Breast epithelium (tissue), 4 donors: ENCODE results near the gene CGB3. TPM values are rescaled to one million over a fixed set of nuclear protein-coding genes. Genes with fewer than 3 reads are reported as not detected.
"Not testable (repeated sequence)": the region's sequence is repeated elsewhere in the genome, so short reads cannot be mapped to it uniquely, and the experiment has no call there.

ENCODE experiments used
- DNase-seq, 2 donors: peaks; one replicate each; pipeline ENCODE4 v3.0.0-alpha.2; 2019; ENCODE audit warnings: low spot score in 2 of 2
- H3K27ac ChIP-seq, 2 donors: fragments of 200-600 bp; sonication (generic) in 1 of 2; one replicate each; pipeline ENCODE4 v1.5.1; 2016 to 2019; ENCODE audit warnings: mild to moderate bottlenecking in 1 of 2
- H3K27me3 ChIP-seq, 2 donors: fragments of 200-600 bp; sonication (generic) in 1 of 2; one replicate each; pipeline versions ENCODE4 v1.5.1 to v1.6.0; 2017 to 2019; ENCODE audit warnings: control low read depth in 1 of 2, mild to moderate bottlenecking in 1 of 2
- H3K36me3 ChIP-seq: fragments of 200-600 bp; one replicate; pipeline ENCODE4 v1.5.1; 2019
- H3K4me1 ChIP-seq, 2 donors: fragments of 200-600 bp; sonication (generic); one replicate each; pipeline ENCODE4 v1.5.1; 2016 to 2019; ENCODE audit warnings: control low read depth in 1 of 2
- H3K4me3 ChIP-seq, 3 donors: fragments of 200-600 bp; sonication (generic); 1 replicate in 2 of 3; 2 replicates in 1 of 3; pipeline ENCODE4 v1.5.1; 2016 to 2019; ENCODE audit warnings: mild to moderate bottlenecking in 3 of 3, moderate library complexity in 2 of 3
- H3K9me3 ChIP-seq, 2 donors: fragments of 200-600 bp; sonication (generic) in 1 of 2; one replicate each; pipeline ENCODE4 v1.5.1; 2016 to 2019; ENCODE audit warnings: control low read depth in 1 of 2
- CTCF ChIP-seq, 3 donors: fragments of 450-650 bp; IDR thresholded peaks; one replicate each; pipeline ENCODE4 v1.5.1; 2016 to 2017; ENCODE audit warnings: antibody characterized with exemption in 3 of 3, mild to moderate bottlenecking in 3 of 3, moderate library complexity in 3 of 3
- POLR2A ChIP-seq: fragments of 450-650 bp; IDR thresholded peaks from one replicate; pipeline ENCODE4 v1.6.1; 2016; ENCODE audit warnings: antibody characterized with exemption, mild to moderate bottlenecking, moderate library complexity
- POLR2AphosphoS5 ChIP-seq, 3 donors: sonication (generic); formaldehyde crosslinking; IDR thresholded peaks; one replicate each; pipeline ENCODE4 v1.6.1; 2017; ENCODE audit warnings: antibody characterized with exemption in 3 of 3
- intact Hi-C: fragments of 100-400 bp; cut with DNase I; formaldehyde crosslinking; loops from one replicate; pipeline ENCODE4 v1.15.1; 2023; ENCODE audit warnings: low total_unique reads
- total RNA-seq, 3 donors: library from RNA; depleted of rRNA; stranded (reverse); fragments of >200 nt; gene quantifications; one replicate each; pipeline ENCODE4 v1.1.0, GENCODE V29; 2016

CGB3 gene
- total RNA-seq, result not detected

DNA sequence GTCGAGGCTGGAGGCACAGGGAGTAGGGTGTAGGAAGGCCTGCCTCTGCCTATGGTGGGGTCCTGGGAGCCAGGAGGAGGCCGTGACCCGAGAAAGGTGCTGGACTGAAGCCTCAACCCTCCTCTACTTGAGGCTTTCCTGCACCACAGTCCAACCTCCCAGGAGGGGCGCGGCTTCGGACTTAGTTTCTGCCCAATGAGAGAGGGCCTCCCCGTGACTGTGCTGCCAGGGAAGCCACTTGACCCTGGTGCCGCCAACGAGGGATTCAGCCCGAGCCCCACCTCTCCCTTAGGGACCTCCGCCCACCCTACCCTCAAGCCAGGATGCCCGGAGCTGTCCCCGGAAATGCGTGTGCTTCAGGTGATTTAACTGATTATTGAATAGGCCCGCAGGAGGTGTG lies at the start of gene CGB3:
TSS of gene CGB3 (minus strand) at position 101 of the 400 bp plus-strand sequence. CDS start 362 bp downstream, outside the sequence.
- H3K4me3 ChIP-seq, H3K4me1 ChIP-seq, H3K27me3 ChIP-seq, DNase-seq, H3K9me3 ChIP-seq, H3K27ac ChIP-seq, H3K36me3 ChIP-seq, intact Hi-C loops: not testable (repeated sequence)

- no peaks in the 10 kb centered on the region for H3K36me3 ChIP-seq
- H3K4me3 ChIP-seq, result peak overlapping the region in 2 of 3 donors; percentile 23 to 46
- no peaks in the 10 kb centered on the region for H3K4me1 ChIP-seq
- no peaks in the 10 kb centered on the region for H3K9me3 ChIP-seq
- peaks cover 6 to 35% of the 10 kb centered on the region in 2 donors for H3K27me3 ChIP-seq
- TF ChIP-seq POLR2A, result no peak
- TF ChIP-seq POLR2AphosphoS5 (IDR thresholded peaks at IDR 0.05), result no peak
- no peak for TF ChIP-seq CTCF (IDR thresholded peaks at IDR 0.05)
- DNase-seq, result no peak
- H3K27ac ChIP-seq, result no peak overlapping the region
- intact Hi-C loops, result loop anchor here (10.0 kb wide), 1 partner anchor 123 kb away; no protein-coding TSS in a partner anchor
Measured at GRCh38 chr19:49071860-49072547, 47.9 kb upstream of the CGB3 start.

DNA sequence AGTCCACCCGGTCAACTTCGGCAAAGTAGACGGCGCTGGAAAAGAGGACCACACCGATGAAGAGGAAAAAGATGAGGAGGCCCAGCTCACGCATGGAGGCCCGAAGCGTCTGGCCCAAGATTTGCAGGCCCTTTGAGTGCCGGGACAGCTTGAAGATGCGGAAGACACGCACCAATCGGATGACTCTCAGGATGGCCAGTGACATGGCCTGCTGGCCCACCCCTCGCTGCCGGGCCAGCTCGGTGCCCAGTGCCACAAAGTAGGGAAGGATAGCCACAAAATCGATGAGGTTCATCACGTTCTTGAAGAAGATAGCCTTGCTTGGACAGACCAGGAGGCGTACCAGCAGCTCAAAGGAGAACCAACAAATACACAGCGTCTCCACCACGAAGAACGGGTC lies 46.3 kb upstream of the CGB3 start:
- no peak for TF ChIP-seq CTCF (IDR thresholded peaks at IDR 0.05)
- TF ChIP-seq POLR2AphosphoS5 (IDR thresholded peaks at IDR 0.05), result no peak
- TF ChIP-seq POLR2A, result no peak
- Histone ChIP-seq H3K27ac (no peak overlapping the region), H3K27me3 (peaks cover 6 to 35% of the 10 kb centered on the region in 2 donors), H3K9me3 (no peaks in the 10 kb centered on the region), H3K36me3 (no peaks in the 10 kb centered on the region), H3K4me1 (no peaks in the 10 kb centered on the region), H3K4me3 (no peak overlapping the region)
- DNase-seq, result no peak
- intact Hi-C loops, result loop anchor here (10.0 kb wide), 1 partner anchor 124 kb away; no protein-coding TSS in a partner anchor

DNA sequence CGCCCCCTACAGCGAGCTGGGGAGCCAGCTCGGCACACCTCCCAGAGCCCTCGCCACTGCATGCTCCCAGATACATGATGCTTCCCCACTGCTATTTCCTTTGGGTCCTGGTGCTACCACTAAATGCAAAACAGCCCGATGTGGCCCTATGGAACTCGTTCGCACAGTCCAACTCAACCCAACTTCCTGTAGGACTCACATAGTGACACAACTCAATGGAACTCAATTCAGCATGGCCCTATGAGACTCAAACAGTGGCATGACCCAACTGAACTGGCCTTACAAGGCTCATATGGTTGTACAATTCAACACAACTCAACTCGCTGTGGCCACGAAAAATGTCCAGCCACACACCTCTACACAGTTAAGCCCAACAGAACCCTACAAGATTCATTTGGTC lies 44.9 kb upstream of the CGB3 start:
- no peak overlapping the region for H3K4me3 ChIP-seq
- H3K9me3 ChIP-seq, result no peaks in the 10 kb centered on the region
- H3K36me3 ChIP-seq, result no peaks in the 10 kb centered on the region
- peaks cover 6 to 37% of the 10 kb centered on the region in 2 donors for H3K27me3 ChIP-seq
- DNase-seq, result no peak
- TF ChIP-seq POLR2A, result no peak
- no peak for TF ChIP-seq CTCF (IDR thresholded peaks at IDR 0.05)
- no peak for TF ChIP-seq POLR2AphosphoS5 (IDR thresholded peaks at IDR 0.05)
- no peaks in the 10 kb centered on the region for H3K4me1 ChIP-seq
- intact Hi-C loops, result loop anchor here (5.0 kb wide), 1 partner anchor 438 kb away; no protein-coding TSS in a partner anchor
- no peak overlapping the region for H3K27ac ChIP-seq

GRCh38 chr19:49067554-49067953 lies 43.4 kb upstream of the CGB3 start:
- no peak for DNase-seq

GRCh38 chr19:49065905-49066512 lies 41.9 kb upstream of the CGB3 start:
- peaks cover 0 to 15% of the 10 kb centered on the region in 2 donors for H3K27me3 ChIP-seq
- intact Hi-C loops, result loop anchor here (5.0 kb wide), 1 partner anchor 441 kb away; no protein-coding TSS in a partner anchor

More at GRCh38 chr19:49067554-49067953, 43.4 kb upstream of the CGB3 start:
- Histone ChIP-seq H3K4me1 (no peaks in the 10 kb centered on the region), H3K4me3 (no peak overlapping the region), H3K36me3 (no peaks in the 10 kb centered on the region), H3K9me3 (no peaks in the 10 kb centered on the region), H3K27me3 (peaks cover 6 to 27% of the 10 kb centered on the region in 2 donors), H3K27ac (no peak overlapping the region)
- no peak for TF ChIP-seq POLR2A
- no peak for TF ChIP-seq POLR2AphosphoS5 (IDR thresholded peaks at IDR 0.05)
- intact Hi-C loops, result loop anchor here (5.0 kb wide), 1 partner anchor 440 kb away; no protein-coding TSS in a partner anchor

More at GRCh38 chr19:49065905-49066512, 41.9 kb upstream of the CGB3 start:
- Histone ChIP-seq H3K36me3 (no peaks in the 10 kb centered on the region), H3K4me3 (no peak overlapping the region), H3K9me3 (no peaks in the 10 kb centered on the region), H3K4me1 (no peaks in the 10 kb centered on the region), H3K27ac (no peak overlapping the region)
- TF ChIP-seq POLR2AphosphoS5 (IDR thresholded peaks at IDR 0.05) (no peak), CTCF (IDR thresholded peaks at IDR 0.05) (no peak)
- no peak for DNase-seq
